Measurements from ENCODE around the gene ASCC3. TPM values are rescaled to one million over a fixed set of nuclear protein-coding genes. Genes with fewer than 3 reads are reported as not detected.

The ASCC3 gene
- total and polyA plus RNA-seq, 2 experiments from 2014 or later = 92.9 to 129 TPM

DNA sequence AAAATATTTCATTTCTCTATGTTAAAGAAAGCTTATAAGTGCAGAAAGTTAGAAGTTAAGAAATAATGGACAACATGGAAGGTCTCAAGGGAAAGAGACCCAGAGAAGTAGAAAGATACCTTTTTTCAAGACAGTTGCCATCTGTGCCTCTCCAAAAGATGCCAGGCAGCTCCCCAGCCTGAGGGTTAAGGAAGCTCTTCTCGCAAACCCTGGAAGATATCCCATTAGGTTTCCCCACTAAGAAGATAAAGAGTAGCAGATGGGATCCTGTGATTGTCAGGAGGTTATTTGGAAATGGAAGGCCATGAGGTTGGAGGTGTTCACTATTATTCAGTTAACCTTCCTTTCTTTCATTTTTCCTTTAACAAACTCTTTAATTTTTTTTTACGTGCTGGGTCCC is 306.3 kb downstream of the ASCC3 start:
- ATAC-seq (no peak), DNase-seq (ENCODE audit: low spot score) (no peak)
- Mint-ChIP-seq H3K4me3 (no peak overlapping the region), H3K4me1 (no peaks in the 10 kb centered on the region), H3K27me3 (ENCODE audit: insufficient read depth, low read depth, poor library complexity) (no peaks in the 10 kb centered on the region), H3K27ac (no peak overlapping the region), H3K9me3 (no peaks in the 10 kb centered on the region; the same call in 2 of the 3 replicates), H3K36me3 (ENCODE audit: low read depth) (peaks cover 17% of the 10 kb centered on the region)
- H3K9me2 ChIP-seq (ENCODE audit: insufficient read depth) = no peaks in the 10 kb centered on the region; the same call in 1 of the 2 replicates
- no peaks in the 10 kb centered on the region for H3K4me1 ChIP-seq (ENCODE audit: insufficient read depth)
- H3K79me2 ChIP-seq (replicated peaks; ENCODE audit: insufficient read depth) = no peaks in the 10 kb centered on the region
- H3K4me3 ChIP-seq = no peak overlapping the region
- H4K20me1 ChIP-seq (replicated peaks; ENCODE audit: insufficient read depth) = no peaks in the 10 kb centered on the region
- no peak overlapping the region for H3K4me2 ChIP-seq
- H3F3A ChIP-seq (replicated peaks; ENCODE audit: low read depth) = no peaks in the 10 kb centered on the region
- no peak overlapping the region for H3K27ac ChIP-seq (ENCODE audit: low read depth)
- no peaks in the 10 kb centered on the region for H3K27me3 ChIP-seq (ENCODE audit: insufficient read depth)
- peaks cover 3% of the 10 kb centered on the region; the same call in 1 of the 2 replicates for H3K36me3 ChIP-seq (ENCODE audit: insufficient read depth)
- TF ChIP-seq POLR2AphosphoS5 (IDR thresholded peaks at IDR 0.05; ENCODE audit: low read depth) = no peak
- TF ChIP-seq, protein P1, sequence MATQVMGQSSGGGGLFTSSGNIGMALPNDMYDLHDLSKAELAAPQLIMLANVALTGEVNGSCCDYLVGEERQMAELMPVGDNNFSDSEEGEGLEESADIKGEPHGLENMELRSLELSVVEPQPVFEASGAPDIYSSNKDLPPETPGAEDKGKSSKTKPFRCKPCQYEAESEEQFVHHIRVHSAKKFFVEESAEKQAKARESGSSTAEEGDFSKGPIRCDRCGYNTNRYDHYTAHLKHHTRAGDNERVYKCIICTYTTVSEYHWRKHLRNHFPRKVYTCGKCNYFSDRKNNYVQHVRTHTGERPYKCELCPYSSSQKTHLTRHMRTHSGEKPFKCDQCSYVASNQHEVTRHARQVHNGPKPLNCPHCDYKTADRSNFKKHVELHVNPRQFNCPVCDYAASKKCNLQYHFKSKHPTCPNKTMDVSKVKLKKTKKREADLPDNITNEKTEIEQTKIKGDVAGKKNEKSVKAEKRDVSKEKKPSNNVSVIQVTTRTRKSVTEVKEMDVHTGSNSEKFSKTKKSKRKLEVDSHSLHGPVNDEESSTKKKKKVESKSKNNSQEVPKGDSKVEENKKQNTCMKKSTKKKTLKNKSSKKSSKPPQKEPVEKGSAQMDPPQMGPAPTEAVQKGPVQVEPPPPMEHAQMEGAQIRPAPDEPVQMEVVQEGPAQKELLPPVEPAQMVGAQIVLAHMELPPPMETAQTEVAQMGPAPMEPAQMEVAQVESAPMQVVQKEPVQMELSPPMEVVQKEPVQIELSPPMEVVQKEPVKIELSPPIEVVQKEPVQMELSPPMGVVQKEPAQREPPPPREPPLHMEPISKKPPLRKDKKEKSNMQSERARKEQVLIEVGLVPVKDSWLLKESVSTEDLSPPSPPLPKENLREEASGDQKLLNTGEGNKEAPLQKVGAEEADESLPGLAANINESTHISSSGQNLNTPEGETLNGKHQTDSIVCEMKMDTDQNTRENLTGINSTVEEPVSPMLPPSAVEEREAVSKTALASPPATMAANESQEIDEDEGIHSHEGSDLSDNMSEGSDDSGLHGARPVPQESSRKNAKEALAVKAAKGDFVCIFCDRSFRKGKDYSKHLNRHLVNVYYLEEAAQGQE (IDR thresholded peaks at IDR 0.05; ENCODE audit: unreplicated experiment) = no peak
- TF ChIP-seq ZNF114 (CRISPR knock-in tag; IDR thresholded peaks at IDR 0.05) = no peak
- no peak overlapping the region for H2AFZ ChIP-seq

DNA sequence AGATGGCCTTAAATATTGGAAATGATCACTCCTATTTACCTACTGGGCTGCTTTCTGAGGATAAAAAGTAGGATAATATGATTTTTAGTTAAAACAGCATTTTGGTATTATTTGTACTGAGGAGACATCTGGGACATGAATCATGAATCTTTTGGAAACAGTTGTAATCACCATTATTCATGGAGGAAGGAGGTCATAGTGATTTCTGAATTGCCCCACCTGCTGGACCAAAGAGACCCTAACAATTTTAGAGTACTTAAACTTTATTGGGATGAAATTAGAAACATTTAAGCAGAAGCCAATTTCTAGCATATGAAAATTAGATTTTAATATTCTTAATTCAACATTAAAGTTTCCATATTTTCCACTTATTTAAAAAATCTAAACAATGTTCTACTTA is 308.0 kb downstream of the ASCC3 start:
- ATAC-seq (no peak), DNase-seq (ENCODE audit: low spot score) (peak; percentile 28)
- no peak overlapping the region for H3K4me3 Mint-ChIP-seq
- Histone ChIP-seq H3K9me2 (ENCODE audit: insufficient read depth) (no peaks in the 10 kb centered on the region; the same call in 1 of the 2 replicates), H4K20me1 (replicated peaks; ENCODE audit: insufficient read depth) (no peaks in the 10 kb centered on the region), H3K27me3 (ENCODE audit: insufficient read depth) (no peaks in the 10 kb centered on the region), H3K4me3 (no peak overlapping the region), H2AFZ (no peak overlapping the region), H3K36me3 (ENCODE audit: insufficient read depth) (no peaks in the 10 kb centered on the region), H3K79me2 (replicated peaks; ENCODE audit: insufficient read depth) (no peaks in the 10 kb centered on the region), H3K4me2 (no peak overlapping the region), H3F3A (replicated peaks; ENCODE audit: low read depth) (no peaks in the 10 kb centered on the region), H3K27ac (ENCODE audit: low read depth) (no peak overlapping the region), H3K4me1 (ENCODE audit: insufficient read depth) (no peaks in the 10 kb centered on the region)
- TF ChIP-seq, protein P2, sequence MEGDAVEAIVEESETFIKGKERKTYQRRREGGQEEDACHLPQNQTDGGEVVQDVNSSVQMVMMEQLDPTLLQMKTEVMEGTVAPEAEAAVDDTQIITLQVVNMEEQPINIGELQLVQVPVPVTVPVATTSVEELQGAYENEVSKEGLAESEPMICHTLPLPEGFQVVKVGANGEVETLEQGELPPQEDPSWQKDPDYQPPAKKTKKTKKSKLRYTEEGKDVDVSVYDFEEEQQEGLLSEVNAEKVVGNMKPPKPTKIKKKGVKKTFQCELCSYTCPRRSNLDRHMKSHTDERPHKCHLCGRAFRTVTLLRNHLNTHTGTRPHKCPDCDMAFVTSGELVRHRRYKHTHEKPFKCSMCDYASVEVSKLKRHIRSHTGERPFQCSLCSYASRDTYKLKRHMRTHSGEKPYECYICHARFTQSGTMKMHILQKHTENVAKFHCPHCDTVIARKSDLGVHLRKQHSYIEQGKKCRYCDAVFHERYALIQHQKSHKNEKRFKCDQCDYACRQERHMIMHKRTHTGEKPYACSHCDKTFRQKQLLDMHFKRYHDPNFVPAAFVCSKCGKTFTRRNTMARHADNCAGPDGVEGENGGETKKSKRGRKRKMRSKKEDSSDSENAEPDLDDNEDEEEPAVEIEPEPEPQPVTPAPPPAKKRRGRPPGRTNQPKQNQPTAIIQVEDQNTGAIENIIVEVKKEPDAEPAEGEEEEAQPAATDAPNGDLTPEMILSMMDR (conservative IDR thresholded peaks at IDR 0.05; ENCODE audit: low read depth in 2 of 2) = peak; percentile 45 to 62
- TF ChIP-seq, protein P3, sequence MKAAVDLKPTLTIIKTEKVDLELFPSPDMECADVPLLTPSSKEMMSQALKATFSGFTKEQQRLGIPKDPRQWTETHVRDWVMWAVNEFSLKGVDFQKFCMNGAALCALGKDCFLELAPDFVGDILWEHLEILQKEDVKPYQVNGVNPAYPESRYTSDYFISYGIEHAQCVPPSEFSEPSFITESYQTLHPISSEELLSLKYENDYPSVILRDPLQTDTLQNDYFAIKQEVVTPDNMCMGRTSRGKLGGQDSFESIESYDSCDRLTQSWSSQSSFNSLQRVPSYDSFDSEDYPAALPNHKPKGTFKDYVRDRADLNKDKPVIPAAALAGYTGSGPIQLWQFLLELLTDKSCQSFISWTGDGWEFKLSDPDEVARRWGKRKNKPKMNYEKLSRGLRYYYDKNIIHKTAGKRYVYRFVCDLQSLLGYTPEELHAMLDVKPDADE (IDR thresholded peaks at IDR 0.05) = no peak
- no peak overlapping the region; the same call in 1 of the 2 replicates for H3K27ac Mint-ChIP-seq
- no peaks in the 10 kb centered on the region for H3K27me3 Mint-ChIP-seq (ENCODE audit: insufficient read depth, low read depth, poor library complexity)
- peaks cover 15% of the 10 kb centered on the region for H3K36me3 Mint-ChIP-seq (ENCODE audit: low read depth)
- H3K4me1 Mint-ChIP-seq = no peaks in the 10 kb centered on the region
- H3K9me3 Mint-ChIP-seq = no peaks in the 10 kb centered on the region

All from GM23338 (cell line).